ENCODE data around the gene EME2.
A peak's percentile ranks its signal among the peaks of the same experiment; 100 is the strongest.
"Not testable (repeated sequence)": the region's sequence is repeated elsewhere in the genome, so short reads cannot be mapped to it uniquely, and the experiment has no call there.

Gene EME2

GRCh38 chr16:1772362-1772907 lies at the start of gene EME2:
Gene EME2, plus strand, starts transcription at chr16:1772810. Its CDS starts 418 bp downstream, at chr16:1773228.
- no peak for DNase-seq

GRCh38 chr16:1723450-1724147 lies 49.0 kb upstream of the EME2 start:
- DNase-seq = peak; percentile 31

GRCh38 chr16:1724491-1724890 lies 48.1 kb upstream of the EME2 start:
- no peak for DNase-seq

- DNase-seq = no peak
Measured at GRCh38 chr16:1726661-1727502, 45.7 kb upstream of the EME2 start.

GRCh38 chr16:1727651-1728624 lies 44.7 kb upstream of the EME2 start:
- DNase-seq = no peak

GRCh38 chr16:1729026-1729425 lies 43.6 kb upstream of the EME2 start:
- no peak for DNase-seq

GRCh38 chr16:1729445-1729844 lies 43.2 kb upstream of the EME2 start:
- DNase-seq = no peak

GRCh38 chr16:1731073-1731472 lies 41.5 kb upstream of the EME2 start:
- no peak for DNase-seq

GRCh38 chr16:1731603-1732002 lies 41.0 kb upstream of the EME2 start:
- no peak for DNase-seq

- no peak for DNase-seq
Measured at GRCh38 chr16:1732071-1732470, 40.5 kb upstream of the EME2 start.

GRCh38 chr16:1732551-1732987 lies 40.0 kb upstream of the EME2 start:
- not testable (repeated sequence) for DNase-seq

GRCh38 chr16:1734123-1734522 lies 38.5 kb upstream of the EME2 start:
- no peak for DNase-seq

GRCh38 chr16:1734816-1735215 lies 37.8 kb upstream of the EME2 start:
- no peak for DNase-seq

- DNase-seq = no peak
Measured at GRCh38 chr16:1740234-1740633, 32.4 kb upstream of the EME2 start.

GRCh38 chr16:1740781-1741490 lies 31.7 kb upstream of the EME2 start:
- DNase-seq = no peak

GRCh38 chr16:1741553-1742165 lies 31.0 kb upstream of the EME2 start:
- no peak for DNase-seq

GRCh38 chr16:1743376-1744337 lies 29.0 kb upstream of the EME2 start:
- no peak for DNase-seq

- no peak for DNase-seq
Measured at GRCh38 chr16:1744338-1744840, 28.2 kb upstream of the EME2 start.

GRCh38 chr16:1745181-1745899 lies 27.3 kb upstream of the EME2 start:
- DNase-seq = no peak
